Astrocyte of the cerebellum (primary cell): ENCODE measurements around the gene KRT9.

ENCODE experiments used
- DNase-seq: peaks from one replicate; pipeline ENCODE4 v3.0.0-alpha.2; 2011; ENCODE audit warnings: low read depth
- H3K4me3 ChIP-seq: 2 replicates; pipeline ENCODE4 v1.5.1; 2011; ENCODE audit warnings: mild to moderate bottlenecking, low read depth, low read length, moderate library complexity
- CTCF ChIP-seq: IDR thresholded peaks from 2 replicates; pipeline ENCODE4 v1.5.1; 2012; ENCODE audit warnings: low read length, low read depth, moderate library complexity, mild to moderate bottlenecking; ENCODE audit errors: missing control alignments
- in situ Hi-C: cut with HindIII; loops from 2 replicates; pipeline ENCODE4 v1.10.0; 2017; ENCODE audit warnings: low sequenced_read_pairs

KRT9 gene

GRCh38 chr17:41537990-41538389 is 33.9 kb downstream of the KRT9 start:
- no peak for DNase-seq
- no peak overlapping the region for H3K4me3 ChIP-seq
- no peak for TF ChIP-seq CTCF
- in situ Hi-C loops: no loop called here

GRCh38 chr17:41537614-41537954 is 34.3 kb downstream of the KRT9 start:
- no peak overlapping the region for H3K4me3 ChIP-seq
- no peak for TF ChIP-seq CTCF
- no peak for DNase-seq
- in situ Hi-C loops: no loop called here

- in situ Hi-C loops: no loop called here
- H3K4me3 ChIP-seq: no peak overlapping the region
- no peak for TF ChIP-seq CTCF
- no peak for DNase-seq
These were observed 34.9 kb downstream of the KRT9 start for GRCh38 chr17:41536741-41537613.

GRCh38 chr17:41535764-41536481 is 35.9 kb downstream of the KRT9 start:
- in situ Hi-C loops: no loop called here
- TF ChIP-seq CTCF: no peak
- DNase-seq: no peak
- no peak overlapping the region for H3K4me3 ChIP-seq

- TF ChIP-seq CTCF: no peak
- no peak for DNase-seq
- in situ Hi-C loops: no loop called here
- H3K4me3 ChIP-seq: no peak overlapping the region
These were observed 36.8 kb downstream of the KRT9 start for GRCh38 chr17:41534899-41535546.

- no peak for TF ChIP-seq CTCF
- no peak overlapping the region for H3K4me3 ChIP-seq
- in situ Hi-C loops: no loop called here
- no peak for DNase-seq
These were observed 38.2 kb downstream of the KRT9 start for GRCh38 chr17:41533613-41534012.
